Transverse colon (tissue), 4 donors: ENCODE results near the gene CNDP1.

Experiments
- POLR2A ChIP-seq: fragments of 450-650 bp; IDR thresholded peaks from one replicate; pipeline ENCODE4 v1.6.1; 2016; ENCODE audit warnings: antibody characterized with exemption, mild to moderate bottlenecking, moderate library complexity
- POLR2AphosphoS5 ChIP-seq, 3 donors: sonication (generic); formaldehyde crosslinking; IDR thresholded peaks; one replicate each; pipeline ENCODE4 v1.6.1; 2016; ENCODE audit warnings: antibody characterized with exemption in 3 of 3
- TF ChIP-seq, protein P1 (sequence below), 5 experiments: fragments of 200-600 bp in 3 of 5; fragments of 450-650 bp in 2 of 5; sonication (generic) in 3 of 5; IDR thresholded peaks; 1 replicate in 2 of 5; 2 replicates in 3 of 5; pipeline ENCODE4 v1.5.1; 2016 to 2017; ENCODE audit warnings: antibody characterized with exemption in 5 of 5, inconsistent platforms in 3 of 5, mild to moderate bottlenecking in 2 of 5, moderate library complexity in 1 of 5

DNA sequence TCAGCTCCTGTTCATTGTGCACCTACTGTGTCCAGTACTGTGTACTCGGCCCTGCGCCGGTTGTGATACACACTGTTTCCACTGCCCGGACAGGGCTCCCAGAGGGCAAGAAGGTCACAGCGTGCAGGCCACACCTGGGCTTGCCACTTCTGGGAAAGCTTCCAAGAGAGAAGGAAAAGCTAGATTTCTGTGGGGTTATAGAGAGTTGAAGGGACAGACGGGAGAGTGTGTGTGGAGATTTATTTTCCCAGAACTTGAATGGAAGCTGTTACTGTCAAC is 3.8 kb upstream of the CNDP1 start:
- TF ChIP-seq POLR2A (no peak), POLR2AphosphoS5 (IDR thresholded peaks at IDR 0.05) (no peak)
- TF ChIP-seq, protein P1, sequence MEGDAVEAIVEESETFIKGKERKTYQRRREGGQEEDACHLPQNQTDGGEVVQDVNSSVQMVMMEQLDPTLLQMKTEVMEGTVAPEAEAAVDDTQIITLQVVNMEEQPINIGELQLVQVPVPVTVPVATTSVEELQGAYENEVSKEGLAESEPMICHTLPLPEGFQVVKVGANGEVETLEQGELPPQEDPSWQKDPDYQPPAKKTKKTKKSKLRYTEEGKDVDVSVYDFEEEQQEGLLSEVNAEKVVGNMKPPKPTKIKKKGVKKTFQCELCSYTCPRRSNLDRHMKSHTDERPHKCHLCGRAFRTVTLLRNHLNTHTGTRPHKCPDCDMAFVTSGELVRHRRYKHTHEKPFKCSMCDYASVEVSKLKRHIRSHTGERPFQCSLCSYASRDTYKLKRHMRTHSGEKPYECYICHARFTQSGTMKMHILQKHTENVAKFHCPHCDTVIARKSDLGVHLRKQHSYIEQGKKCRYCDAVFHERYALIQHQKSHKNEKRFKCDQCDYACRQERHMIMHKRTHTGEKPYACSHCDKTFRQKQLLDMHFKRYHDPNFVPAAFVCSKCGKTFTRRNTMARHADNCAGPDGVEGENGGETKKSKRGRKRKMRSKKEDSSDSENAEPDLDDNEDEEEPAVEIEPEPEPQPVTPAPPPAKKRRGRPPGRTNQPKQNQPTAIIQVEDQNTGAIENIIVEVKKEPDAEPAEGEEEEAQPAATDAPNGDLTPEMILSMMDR (IDR thresholded peaks at IDR 0.05): no peak
